D721Med (cell line): ENCODE results near the gene ZNF286A.
"Not testable (repeated sequence)": the region's sequence is repeated elsewhere in the genome, so short reads cannot be mapped to it uniquely, and the experiment has no call there.

ENCODE experiments used
- DNase-seq: peaks from one replicate; pipeline ENCODE4 v3.0.0; 2011; ENCODE audit warnings: low spot score; ENCODE audit not compliant: insufficient read length
- FAIRE-seq: peaks from 2 replicates; lab custom pipeline; 2011; peaks lifted over from hg19 to GRCh38; lab: Jason Lieb, UNC
- TF ChIP-seq, protein P1 (sequence below): IDR thresholded peaks from 2 replicates; pipeline ENCODE4 v1.5.1; 2012; ENCODE audit warnings: mild to moderate bottlenecking, control low read depth; ENCODE audit not compliant: insufficient read depth; ENCODE audit errors: missing control alignments

The ZNF286A gene

DNA sequence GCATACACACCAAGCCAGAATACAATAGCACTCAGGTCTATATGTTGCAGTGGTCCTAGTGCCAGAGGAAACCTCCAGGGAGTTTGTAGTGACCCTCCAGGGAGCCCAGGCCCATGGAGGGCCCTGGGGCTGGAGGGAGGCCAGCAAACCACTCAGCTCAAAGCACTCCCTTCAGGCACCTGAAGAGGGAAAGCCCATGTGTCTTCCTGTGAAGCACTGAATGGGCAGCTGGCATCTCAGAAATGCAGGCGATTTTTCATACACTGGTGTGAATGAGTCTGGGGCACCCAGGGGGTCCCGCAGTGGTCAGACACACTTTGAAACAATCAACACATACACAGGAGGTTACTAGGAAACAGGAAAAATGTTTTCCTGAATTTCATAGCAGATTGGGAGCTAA is 45.3 kb downstream of the ZNF286A start:
- DNase-seq (no peak), FAIRE-seq (no peak)
- TF ChIP-seq, protein P1, sequence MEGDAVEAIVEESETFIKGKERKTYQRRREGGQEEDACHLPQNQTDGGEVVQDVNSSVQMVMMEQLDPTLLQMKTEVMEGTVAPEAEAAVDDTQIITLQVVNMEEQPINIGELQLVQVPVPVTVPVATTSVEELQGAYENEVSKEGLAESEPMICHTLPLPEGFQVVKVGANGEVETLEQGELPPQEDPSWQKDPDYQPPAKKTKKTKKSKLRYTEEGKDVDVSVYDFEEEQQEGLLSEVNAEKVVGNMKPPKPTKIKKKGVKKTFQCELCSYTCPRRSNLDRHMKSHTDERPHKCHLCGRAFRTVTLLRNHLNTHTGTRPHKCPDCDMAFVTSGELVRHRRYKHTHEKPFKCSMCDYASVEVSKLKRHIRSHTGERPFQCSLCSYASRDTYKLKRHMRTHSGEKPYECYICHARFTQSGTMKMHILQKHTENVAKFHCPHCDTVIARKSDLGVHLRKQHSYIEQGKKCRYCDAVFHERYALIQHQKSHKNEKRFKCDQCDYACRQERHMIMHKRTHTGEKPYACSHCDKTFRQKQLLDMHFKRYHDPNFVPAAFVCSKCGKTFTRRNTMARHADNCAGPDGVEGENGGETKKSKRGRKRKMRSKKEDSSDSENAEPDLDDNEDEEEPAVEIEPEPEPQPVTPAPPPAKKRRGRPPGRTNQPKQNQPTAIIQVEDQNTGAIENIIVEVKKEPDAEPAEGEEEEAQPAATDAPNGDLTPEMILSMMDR = no peak

GRCh38 chr17:15749403-15749802 is 49.9 kb downstream of the ZNF286A start:
- not testable (repeated sequence) for DNase-seq, FAIRE-seq

GRCh38 chr17:15768865-15769533 is 69.4 kb downstream of the ZNF286A start:
- not testable (repeated sequence) for FAIRE-seq, DNase-seq
